Activated CD4-positive, alpha-beta T cell treated with anti-CD3 and anti-CD28 coated beads, Interleukin-2, amount 50 U/mL, for 1 hour (primary cell): ENCODE results near the gene ENTPD8.
A peak's percentile ranks its signal among the peaks of the same experiment; 100 is the strongest.

ENCODE experiments used
- DNase-seq: peaks from one replicate; pipeline ENCODE4 v3.0.0-alpha.2; 2020

ENTPD8 gene

DNA sequence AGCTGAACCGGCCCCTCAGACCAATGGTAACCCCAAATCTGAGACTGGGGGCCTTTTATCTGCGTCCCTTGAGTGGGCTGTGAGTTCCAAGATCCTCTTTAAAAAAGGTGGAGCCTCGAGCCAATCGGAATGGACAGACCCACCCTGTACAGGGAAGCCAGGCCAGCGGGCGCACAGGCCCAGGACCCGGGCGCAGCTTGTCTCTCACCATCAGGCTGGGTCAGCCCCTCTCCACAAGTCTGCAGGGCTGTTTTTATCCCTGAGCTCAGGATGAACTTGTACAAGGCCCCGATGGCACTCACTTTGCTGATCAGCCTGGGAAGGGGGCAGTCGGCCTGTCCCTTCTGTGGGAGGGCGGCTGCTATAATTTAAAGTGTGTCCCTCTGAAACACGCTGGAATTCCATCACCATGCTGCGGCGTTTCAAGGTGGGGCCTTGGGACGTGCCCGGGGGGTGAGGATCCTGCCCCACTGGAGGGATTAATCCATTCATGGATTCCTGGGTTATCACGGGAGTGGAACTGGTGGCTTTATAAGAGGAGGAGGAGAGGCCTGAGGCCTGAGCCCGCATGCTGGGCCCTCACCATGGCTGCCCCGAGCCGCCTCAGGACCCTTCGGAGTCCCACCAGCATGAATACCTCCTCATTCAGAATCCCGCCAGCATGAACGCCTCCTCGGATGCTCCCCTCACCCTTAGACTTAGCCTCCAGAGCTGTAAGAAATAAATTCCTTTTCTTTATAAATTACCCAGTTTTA is 32.3 kb downstream of the ENTPD8 start:
- no peak for DNase-seq

DNA sequence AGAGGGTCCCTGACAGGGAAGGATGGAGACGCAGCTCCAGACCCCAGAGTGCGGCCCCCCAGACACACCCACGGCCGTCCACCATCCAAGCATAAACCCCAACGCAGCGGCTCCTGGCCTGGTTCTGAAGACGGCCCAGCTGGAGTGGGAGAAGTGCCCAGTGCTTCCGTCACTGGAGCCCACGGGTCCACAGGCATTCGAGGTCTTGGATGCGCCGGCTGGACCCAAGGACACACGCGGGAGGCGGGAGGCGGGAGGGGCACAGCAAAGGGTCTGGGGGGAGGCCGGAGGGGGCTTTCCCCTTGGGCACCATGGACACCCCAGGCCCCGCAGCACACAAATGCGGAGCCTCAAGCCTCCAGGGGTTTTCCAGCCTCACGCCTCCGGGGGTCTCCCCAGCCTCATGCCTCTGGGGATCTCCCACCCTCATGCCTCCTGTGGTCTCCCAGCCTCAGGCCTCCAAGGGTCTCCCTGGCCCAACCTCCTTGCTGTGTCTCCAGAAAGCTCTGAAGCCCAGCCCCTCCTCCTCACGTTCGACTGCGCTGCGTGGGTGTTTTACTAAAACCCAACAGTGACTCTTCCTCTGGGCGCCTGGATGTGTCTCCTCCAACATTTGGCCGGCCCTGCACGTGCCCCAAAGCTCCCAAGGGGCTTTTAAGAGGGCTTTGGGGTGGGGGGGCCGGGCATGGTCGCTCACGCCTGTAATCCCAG is 33.4 kb downstream of the ENTPD8 start:
- DNase-seq: no peak

DNA sequence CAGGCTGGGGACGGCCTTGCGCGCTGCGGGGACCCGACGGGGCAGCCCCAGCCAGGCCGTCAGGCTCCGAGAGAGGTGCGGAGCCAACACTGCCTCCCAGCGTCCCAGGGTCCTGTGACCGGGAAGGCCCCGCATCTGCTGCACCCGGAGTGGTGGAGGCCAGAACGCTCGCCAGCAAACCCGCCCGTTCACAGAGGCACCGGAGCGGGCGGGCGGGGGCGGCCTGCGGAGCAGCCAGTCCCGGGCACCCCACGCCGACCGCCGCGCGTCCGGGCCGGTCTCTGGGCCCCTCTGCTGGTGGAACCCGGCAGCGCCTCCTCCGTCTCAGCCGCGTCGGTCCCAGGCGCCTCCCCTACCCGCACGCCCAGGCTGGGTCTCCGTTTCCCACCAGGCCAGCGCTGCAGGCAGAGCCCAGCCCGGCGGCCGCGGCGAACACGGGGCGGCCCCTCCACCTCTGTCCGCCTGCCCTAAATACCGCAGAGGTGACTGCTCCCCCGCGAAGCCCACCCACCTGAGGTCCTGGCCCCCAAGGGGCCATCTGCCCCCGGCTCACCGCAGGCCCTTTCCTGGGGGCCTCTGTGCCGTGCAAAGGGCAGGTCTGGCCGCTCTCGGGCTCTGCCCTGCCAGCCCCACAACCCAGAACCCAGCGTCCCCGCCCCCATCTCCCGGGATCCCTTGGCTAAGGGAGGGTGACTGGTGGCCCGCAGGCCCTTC is 34.1 kb downstream of the ENTPD8 start:
- DNase-seq: peak; percentile 64

DNA sequence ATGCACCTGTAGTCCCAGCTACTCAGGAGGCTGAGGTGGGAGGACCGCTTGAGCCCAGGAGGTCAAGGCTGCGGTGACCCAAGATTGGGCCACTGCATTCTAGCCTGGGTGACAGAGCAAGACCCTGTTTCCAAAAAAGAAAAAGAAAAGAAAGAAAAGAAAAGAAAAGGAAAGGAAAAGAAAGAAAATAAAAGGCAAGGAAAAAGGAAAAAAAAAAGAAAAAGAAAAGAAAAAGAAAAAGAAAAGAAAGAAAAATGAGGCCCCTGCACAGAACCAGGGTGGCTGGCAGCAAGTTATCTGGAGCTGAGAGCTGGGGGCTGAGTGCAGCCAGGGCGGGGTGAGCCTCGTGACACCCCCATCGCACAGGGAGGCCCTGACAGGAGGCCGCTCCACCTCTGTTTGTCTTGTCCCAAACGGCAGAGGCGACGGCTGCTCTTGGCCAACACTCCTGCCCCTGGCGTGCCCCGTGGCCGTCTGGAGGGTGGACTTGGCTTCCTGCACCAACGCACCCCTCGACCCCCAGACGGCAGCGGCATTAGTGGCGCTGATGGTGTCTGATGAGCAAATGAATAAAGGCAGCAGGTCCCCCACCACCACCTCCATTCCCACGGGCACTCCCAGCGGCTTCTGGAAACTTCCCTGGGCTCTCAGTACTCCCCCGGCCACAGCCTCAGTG is 34.9 kb downstream of the ENTPD8 start:
- no peak for DNase-seq

DNA sequence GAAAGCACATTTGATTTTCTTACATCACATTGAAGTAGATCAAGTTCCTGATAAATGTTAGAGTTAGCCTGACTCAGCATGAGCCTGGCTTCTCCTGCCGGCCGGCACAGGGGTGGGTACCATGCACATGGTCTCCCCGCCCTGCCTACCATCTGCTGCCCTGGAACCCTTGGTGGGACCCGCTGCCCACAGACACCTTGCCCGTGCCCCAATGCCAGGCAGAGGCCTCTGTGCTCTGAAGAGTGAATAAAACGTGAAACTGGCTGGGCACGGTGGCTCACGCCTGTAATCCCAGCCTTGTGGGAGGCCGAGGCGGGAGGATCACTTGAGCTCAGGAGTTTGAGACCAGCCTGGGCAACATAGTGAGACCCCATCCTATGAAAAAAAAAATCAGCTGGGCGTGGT is 35.5 kb downstream of the ENTPD8 start:
- DNase-seq: no peak

DNA sequence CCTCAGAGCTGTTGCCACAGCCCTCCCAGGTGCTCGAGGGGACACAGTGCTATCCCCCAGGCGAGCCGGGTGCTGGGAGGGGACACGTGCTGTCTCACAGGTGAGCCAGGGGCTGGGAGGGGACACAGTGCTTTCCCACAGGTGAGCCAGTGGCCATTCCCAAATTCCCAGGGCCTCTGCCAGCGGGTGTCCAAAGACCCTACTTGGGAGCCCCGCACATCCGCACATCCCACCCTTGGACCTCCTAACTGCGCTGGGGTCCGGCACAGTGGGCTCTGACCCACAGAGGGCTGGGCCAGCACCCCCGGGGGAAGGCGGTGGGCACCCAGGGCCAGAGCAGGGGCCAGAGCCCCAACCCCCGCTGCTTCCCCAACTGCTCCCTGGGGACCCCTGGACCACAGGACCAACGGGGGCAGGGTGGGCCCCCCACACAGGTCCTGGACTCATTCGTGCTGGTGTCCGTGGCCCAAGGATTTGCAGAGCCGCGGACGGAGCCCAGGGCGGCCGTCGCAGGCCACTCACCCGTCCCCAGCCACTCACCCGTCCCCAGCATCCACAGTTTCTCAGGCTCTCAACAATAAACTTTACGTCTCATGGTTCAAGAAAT is 36.1 kb downstream of the ENTPD8 start:
- DNase-seq: no peak

DNA sequence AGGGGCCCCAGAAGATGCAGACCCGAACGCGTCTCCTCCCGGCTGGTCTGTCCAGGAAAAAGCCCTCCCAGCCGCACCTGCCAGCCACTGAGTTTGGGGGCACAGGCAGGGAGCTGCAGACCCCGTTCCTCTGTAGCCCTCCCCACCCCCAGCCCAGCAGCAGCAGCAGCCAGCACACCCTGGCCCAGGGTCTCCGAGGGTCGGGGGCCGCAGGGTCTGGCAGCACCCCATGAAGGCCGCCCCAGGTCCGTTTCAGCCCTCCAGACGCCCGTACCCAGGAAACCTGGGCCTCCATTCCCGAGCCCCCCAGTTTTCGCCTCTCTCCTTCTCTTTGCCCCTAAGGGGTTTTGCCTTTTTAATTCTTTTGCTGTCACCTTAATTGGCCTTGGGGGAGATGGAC is 37.9 kb downstream of the ENTPD8 start:
- DNase-seq: no peak

DNA sequence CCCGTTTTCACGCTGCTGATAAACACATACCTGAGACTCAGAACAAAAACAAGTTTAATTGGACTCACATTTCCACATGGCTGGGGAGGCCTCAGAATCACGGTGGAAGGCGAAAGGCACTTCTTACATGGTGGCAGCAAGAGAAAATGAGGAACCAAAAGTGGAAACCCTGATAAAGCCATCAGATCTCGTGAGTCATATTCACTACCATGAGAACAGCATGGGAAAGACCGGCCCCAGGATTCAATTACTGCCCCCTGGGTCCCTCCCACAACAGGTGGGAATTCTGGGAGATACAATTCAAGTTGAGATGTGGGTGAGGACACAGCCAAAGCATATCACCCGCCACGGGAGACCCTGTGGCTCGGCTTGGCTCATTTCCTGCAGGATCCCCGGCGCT is 38.4 kb downstream of the ENTPD8 start:
- DNase-seq: no peak

DNA sequence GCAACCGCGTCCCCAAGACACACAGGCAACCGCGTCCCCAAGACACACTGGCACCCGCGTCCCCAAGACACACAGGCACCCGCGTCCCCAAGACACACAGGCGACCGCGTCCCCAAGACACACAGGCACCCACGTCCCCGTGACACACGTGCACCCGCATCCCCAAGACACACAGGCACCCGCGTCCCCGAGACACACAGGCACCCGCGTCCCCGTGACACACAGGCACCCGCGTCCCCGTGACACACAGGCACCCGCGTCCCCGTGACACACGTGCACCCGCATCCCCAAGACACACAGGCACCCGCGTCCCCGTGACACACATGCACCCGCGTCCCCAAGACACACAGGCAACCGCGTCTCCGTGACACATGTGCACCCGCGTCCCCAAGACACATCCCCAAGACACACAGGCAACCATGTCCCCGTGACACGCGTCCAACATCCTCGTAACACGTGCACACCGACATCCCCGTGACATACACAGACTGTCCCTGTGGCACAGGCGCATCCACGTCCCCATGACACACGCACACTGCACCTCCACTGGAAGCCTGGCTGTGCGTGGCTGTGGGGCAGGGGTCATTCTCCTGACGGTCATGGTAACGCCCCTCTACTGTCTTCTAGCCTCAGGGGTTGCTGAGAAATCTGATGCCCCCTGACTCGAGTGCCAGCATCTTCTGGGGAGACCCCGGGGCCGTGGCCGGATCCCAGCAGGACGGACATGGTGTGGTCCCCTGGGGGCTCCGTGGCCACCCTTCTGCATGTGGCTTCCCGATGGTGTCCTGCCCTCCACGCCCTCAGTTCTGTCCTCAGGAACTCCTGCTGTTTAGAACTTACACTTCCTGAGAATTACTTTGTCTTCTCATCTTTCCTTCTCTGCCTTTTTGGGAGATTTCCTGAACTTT is 42.3 kb downstream of the ENTPD8 start:
- no peak for DNase-seq

DNA sequence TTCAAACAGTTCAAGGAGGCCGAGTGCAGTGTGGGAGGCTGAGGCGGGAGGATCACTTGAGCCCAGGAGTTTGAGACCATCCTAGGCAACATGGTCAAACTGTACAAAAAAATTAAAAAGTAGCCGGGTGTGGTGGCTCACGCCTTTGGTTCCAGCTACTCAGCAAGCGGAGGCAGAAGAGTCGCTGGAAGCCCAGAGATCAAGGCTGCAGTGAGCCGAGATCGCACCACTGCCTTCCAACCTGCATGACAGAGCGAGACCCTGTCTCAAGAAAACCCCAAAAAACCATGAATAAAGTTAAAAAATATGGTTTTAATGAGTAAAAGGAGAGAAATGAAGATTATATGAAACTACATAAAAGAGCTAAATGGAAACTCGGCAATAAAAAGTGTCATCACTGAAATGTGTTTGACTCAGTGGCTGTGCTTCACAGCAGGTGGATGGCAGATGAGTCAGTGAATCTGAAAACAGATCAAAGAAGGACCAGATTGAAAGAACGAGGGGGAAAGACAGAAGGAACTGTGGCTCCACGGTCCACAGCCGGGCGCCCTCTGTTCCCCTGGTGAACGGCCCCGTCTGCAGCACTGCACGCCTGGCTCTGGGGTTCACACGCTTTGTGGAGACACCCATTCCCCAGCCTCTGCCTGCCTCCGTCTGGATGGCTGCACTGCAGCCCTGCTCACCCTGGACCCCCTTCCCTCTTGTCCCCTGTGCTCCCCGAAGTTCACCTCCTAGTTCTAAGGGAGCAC is 43.3 kb downstream of the ENTPD8 start:
- DNase-seq: no peak

DNA sequence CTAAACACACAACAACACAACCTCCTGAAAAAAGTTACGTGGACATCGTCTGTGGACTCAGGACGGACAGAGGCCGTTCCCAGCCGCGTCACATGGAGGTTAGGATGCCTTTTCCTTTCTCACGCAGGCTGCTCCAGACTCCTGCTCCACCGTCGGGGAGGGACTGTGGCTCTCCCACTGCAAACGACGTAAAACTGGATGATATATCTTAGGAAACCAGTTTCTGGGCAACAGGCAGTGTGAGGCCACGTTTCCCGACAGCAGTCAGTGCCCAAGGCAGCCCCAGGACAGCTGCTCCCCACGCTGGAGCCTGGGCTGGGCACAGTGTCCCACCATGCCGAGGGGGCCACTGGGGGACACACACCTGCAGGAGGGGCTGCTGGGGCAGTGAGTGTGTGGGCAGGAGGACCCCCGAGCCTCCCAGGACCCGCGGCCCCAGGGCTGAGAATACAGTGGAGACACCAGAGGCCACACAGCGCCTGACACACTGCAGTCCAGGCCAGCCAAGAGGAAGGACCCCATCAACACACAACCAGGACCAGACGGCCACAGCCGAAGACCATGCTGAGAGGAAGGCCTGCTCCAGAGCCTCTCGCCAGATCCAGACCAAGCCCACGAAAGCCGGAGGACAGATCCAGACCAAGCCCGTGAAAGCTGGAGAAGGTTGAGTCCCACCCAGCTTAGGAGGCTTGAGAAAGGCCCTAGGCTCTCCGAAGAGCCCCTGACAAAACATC is 44.4 kb downstream of the ENTPD8 start:
- no peak for DNase-seq

DNA sequence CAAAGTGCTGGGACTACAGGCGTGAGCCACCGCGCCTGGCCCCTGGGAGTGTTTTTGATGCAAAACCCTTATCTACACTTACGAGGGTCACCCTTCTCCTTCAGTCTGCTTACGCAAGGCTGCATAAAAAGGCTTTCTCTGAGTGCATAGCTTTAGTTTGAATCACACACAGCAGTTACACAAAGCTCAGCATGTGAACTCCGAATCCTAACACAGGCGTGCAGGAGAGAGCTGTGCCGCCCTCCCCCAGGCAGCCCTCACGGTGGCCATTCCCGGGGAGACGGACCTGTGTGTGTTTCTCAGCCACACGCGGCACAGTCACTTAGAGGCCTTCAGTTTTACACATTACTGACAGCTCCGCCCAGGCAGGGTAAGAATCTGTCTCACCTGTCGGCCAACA is 44.9 kb downstream of the ENTPD8 start:
- no peak for DNase-seq

DNA sequence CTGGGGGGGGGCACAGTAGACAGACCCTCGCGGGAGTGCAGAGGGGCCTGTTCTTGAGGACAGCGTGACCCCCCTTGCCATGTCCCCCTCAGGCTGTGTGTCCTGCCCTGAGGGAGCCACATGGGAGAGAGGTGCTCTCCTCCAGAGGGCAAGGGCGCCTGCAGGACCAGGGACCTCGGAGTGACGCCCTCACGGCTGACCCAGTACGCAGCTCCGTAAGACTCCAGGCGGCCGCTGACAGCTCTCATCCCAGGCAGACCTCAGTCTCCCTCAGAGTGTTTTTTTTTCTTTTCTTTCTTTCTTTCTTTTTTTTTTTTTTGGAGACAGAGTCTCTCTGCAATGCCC is 45.5 kb downstream of the ENTPD8 start:
- no peak for DNase-seq

DNA sequence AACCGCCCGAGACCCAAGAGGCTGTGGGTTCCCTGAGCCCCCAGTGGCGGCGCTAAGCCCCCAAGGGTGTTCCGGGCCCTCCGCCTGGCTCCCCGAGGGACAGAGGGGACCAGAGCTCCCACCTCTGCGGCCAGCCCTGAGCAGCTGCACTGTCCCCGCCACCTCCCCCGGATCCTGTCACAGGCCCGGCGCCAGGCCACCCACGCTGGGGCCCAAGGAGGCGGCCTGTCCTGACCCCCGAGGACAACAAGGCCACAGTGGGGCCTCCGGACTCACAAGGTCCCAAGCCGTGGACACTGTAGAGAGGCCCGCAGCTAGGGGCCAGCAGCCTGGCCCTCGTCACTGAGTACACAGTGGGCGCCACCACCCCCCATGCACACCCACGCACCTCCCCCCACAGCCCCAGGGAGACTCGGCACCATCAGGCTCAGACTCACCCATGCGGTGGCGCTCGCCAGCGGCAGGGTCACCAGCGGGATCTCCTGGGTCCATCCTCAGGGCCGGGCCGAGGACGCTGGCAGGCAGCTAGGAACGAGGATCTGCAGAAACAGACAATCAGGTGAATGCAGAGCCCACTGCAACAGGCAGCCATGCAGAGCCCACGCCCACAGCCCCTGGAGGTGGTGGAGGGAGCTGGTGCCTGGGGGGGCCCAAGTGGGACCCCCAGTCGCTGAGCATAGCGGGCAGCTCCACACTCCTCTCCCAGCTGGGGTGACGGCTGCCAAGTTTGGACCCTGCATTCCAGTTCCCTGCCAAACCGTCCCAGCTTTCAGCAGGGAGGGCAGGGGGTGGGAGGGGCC is 46.1 kb downstream of the ENTPD8 start:
- no peak for DNase-seq

DNA sequence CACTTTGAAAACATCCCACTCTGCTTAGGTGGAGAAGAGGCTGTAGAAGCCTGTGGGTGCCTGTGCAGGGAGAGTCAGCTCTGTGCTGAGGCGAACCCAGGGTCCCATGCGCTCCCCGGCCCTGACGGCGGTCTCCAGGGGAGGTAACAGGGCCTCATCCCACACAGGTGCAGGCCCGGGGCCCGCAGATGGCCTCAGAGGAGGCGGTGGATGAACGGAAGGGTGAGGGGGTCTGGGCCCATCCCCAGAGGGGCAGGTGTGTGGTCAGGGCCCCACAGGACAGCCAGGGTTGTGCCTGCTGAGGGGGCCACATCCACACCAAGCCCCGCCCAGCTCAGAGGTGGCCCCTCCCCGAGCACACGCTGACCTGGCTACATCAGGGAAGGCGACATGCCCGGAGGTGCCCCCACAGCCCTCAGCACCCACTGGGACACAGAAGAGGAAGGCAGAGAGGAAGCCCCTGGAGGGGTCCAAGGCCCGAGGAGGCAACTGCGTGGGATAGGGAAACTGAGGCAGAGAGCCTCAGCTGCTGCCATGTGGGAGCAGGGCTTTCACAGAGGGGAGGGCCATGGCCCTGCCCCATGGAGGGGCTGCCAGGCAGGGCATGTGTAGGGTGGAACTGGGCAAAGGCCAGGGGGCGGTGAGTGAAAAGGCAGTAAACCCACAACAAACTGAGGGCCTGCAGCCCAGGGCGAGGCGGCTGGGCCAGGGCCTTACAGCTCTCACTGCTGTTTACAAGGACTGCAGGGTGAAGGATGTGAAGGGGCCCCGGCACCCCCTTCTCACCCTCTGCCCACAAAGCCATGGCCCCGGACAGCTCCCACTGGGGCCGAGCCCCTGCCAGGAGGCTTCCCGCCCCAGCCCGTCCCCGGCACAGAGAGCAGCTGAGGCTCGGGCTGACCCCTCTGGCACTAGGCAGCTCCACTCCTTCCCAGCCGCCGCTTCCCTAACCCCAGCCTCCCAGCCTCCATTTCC is 47.7 kb downstream of the ENTPD8 start:
- no peak for DNase-seq

DNA sequence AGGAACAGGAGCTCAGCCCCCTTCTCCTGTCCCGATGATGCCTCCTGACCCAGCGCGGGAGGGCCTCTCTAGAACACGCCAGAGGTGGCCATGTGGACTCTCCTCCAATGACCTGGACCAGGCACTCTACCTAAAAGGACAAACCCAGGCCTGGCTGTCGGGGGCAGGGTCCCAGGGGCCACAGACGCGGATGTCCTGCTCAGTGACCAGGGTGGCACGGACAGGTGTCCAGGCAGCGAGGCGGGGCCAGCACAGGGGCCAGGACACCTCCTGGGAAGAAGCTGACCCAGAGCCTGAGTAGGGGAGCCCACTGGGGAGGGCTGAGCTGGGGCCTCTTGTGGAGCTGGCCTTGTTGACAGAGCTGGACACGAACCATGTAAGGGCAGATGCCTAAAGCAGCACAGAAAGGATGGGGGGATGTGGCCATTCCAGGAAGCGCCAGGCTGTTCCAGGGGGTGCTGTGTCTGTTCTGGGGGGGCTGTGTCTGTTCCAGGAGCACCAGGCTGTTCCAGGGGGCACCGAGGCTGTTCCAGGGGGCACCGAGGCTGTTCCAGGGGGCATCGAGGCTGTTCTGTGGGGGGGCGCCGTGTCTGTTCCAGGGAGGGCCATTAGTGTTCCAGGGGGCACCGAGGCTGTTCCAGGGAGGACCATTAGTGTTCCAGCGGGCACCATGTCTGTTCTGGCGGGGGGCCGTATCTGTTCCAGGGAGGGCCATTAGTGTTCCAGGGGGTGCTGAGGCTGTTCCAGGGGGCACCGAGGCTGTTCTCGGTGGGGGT is 48.7 kb downstream of the ENTPD8 start:
- no peak for DNase-seq

DNA sequence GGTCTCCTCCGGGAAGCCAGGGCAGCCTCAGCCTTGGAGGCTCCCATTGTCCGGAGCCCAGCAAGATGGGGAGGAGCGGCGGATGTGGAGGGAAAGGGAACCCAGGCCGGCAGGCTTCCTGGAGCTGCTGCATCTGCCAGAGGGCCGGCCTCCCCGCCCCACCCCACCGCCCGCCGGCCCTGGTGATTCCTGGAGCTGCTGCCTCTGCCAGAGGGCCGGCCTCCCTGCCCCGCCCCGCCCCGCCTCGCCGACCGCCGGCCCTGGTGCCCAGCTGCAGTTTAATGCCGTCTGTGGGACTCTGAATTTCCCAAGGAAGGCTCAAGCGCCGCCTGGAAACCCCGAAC is 49.8 kb downstream of the ENTPD8 start:
- no peak for DNase-seq
